Liver (tissue), 3 donors: Measurements from ENCODE around the gene DAPK1.

Experiments
- ATF3 ChIP-seq: IDR thresholded peaks from 2 replicates; pipeline ENCODE4 v1.6.1; 2016; ENCODE audit warnings: antibody characterized with exemption
- CTCF ChIP-seq: fragments of 150-350 bp; IDR thresholded peaks from 2 replicates; pipeline ENCODE4 v1.5.1; 2017; ENCODE audit warnings: improper control_type of control experiment, low read depth, low read length; ENCODE audit not compliant: missing input control
- GABPA ChIP-seq, 2 donors: IDR thresholded peaks in 1 of 2; conservative IDR thresholded peaks in 1 of 2; 2 replicates each; pipeline ENCODE4 v1.6.1; 2016; ENCODE audit warnings: antibody characterized with exemption in 2 of 2, mild to moderate bottlenecking in 1 of 2, moderate library complexity in 1 of 2
- JUND ChIP-seq, 2 donors: IDR thresholded peaks; 2 replicates each; pipeline ENCODE4 v1.6.1; 2016; ENCODE audit warnings: antibody characterized with exemption in 2 of 2
- donor health status: healthy.
- donor health status: healthy.

- no peak for TF ChIP-seq ATF3
- no peak for TF ChIP-seq GABPA (IDR thresholded peaks at IDR 0.05 in 1 of 2, conservative IDR thresholded peaks at IDR 0.05 in 1 of 2)
- TF ChIP-seq CTCF = no peak
- TF ChIP-seq JUND (IDR thresholded peaks at IDR 0.05) = no peak
These were observed 35.6 kb downstream of the DAPK1 start for GRCh38 chr9:87533271-87533670.
